NCI-H187 treated with DMSO at 0.1 percent for 48 hours (cell line): ENCODE data around the gene DNAH14.
A peak's percentile ranks its signal among the peaks of the same experiment; 100 is the strongest.

Source experiments
- DNase-seq: peaks from one replicate; lab custom pipeline; 2025; lab: John Stamatoyannopoulos, UW

DNAH14 gene

DNA sequence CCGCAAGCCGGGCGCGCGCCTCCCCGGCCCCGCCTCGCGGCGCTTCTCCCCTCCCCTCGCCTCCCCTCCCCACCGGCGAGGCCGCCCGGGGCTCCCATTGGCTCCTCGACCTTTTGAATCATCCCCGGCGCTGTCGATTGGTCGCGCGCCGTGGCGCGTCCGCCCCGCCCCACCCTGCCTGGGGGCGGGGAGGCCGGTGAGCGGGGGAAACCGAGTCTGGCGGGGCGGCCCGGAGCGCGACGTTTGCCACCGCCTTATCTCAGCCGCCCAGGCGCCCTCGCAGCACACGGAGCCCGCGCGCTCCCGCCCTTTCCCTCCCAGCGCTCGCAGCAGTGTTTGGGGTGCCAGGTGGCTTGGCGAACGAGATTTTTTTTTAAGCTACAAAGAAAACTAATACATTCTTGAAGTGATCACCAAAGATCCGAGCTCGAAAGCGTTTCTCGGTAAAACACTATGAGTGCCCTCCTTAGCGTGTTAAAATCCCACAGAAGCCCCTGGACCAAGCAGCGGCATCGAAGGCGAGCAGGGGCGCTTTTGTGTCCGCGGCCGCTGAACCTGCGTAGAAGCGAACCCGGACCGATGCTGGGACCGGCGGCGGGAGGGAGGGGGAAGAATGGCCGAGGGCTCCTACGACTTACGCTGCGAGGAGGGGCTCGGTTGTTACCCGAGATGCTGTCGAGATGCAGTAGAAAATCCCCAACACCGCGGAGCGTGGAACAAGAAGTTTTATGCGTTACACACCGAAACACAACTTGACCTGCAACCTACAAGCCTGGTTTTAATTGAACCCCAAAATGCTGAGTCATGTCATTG is 498.8 kb downstream of the DNAH14 start:
- DNase-seq = peak; percentile 18

DNA sequence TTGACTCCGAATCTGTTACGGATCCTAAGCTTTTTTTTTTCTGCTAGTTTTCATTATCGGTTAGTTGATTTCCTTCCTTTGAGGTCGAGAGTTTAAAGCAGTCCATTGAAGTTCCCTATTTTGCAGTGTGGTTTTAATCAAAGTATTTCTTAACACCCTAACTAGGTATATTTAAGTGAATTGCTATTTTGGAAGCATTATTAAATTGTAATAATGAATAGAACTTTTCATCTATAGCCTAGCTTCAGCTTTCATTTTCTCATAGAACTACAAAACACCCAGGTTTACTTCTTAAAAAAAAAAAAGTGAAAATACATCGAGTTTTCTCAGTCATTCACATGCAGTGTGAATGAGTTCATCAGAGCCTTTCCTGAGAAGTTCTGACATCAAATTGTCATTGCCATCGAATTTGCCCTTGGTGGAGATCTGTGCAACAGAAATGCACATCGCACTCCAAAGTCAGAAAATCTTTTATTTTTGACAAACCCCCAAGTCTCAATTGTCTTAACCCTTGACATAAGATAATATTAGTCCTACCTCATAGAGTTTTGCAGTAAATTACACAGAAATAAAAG is 499.5 kb downstream of the DNAH14 start:
- no peak for DNase-seq

DNA sequence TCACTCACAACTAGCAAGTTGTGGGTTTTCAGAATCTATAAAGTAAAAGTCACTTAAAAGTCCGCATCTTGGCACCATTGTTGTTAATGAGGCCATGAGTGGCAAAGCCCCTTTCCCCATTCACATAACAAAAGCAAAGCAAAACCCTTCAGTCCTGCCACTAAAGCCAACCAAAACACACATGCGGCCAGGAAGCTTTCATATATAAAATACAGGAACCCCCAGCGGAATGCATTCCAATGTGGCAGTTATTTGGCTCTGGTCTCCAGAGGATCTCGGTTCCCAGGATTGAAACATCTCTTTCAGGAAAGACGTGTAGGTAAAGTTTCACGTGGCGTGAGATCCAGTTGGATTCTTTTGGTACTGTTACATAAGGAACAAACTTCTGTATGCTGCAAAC is 500.8 kb downstream of the DNAH14 start:
- no peak for DNase-seq

GRCh38 chr1:225431081-225431863 is 501.8 kb downstream of the DNAH14 start:
- DNase-seq = no peak

DNA sequence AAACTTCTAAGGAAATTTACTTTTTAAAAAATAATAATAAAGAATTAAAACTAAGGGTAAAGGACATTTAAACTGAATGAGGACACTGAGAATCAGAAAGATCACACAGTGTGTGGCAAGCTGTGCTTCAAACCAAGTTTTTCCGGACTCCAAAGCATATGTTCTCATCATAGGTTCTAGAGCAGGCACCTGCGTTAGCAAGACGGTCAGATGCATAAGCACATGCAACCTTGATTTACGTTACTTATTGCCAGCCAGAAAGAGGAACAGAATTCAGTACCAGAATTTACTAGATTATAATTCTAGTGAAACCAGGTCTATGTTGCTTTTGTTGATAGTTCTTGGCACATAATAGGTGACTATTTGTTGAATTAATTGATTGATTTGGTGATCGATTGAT is 504.6 kb downstream of the DNAH14 start:
- DNase-seq = no peak

DNA sequence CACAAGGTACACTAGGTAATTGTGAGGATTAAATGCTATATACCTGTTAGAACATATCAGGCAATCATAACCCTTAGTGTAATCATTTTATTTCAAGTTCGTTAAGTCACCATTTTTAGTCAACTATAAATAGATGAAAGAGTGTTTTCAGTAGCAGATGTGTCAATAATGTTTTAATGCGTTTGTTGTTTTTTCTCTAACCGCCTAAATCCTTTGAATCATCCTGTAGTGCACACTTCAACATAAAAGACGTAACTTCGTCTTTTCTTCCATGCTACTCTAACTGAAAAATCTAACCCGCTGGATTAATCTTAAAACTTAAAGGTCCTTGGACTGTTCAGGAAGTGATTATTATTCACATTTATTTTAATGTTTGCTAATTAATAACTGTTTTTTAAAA is 505.6 kb downstream of the DNAH14 start:
- no peak for DNase-seq

DNA sequence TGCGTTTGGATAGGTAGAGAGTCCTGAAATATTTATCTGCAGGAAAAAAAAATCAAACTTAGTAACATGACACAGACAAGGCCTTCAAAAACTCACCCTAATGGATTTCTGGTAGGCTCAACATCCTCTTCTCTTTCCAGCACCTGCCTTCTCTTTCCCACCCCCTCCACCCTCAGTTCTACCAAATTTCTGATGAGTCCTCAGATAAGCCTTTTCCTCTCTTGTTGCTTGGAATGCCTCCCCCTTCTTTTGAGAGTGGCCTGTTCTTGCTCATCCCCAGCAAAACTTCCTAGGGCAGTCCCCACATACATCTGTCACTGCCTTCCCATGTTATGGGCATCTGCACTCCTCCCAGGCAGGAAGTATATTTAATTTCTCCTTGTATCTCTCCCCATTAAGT is 506.0 kb downstream of the DNAH14 start:
- no peak for DNase-seq

DNA sequence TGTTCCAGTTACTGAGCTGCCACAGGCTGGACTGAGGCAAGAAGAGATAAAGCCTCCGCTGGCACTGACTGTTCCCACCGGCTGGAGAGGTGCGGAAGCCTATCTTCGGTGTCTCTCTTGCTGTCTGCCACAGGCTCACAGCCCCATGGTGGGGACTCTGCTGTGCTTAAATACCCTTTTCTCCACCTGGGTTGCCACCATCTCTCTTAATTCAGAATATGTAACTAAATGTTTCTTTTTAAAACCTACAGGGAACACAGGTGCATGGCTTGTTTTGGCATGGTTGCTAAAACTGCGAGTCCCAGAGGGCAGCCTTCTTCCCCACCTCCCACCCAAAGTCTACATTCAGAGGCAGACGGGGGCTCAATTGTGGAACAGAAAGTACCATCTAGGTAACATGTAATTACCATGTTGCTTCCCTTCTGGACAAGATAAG is 506.5 kb downstream of the DNAH14 start:
- DNase-seq = no peak

DNA sequence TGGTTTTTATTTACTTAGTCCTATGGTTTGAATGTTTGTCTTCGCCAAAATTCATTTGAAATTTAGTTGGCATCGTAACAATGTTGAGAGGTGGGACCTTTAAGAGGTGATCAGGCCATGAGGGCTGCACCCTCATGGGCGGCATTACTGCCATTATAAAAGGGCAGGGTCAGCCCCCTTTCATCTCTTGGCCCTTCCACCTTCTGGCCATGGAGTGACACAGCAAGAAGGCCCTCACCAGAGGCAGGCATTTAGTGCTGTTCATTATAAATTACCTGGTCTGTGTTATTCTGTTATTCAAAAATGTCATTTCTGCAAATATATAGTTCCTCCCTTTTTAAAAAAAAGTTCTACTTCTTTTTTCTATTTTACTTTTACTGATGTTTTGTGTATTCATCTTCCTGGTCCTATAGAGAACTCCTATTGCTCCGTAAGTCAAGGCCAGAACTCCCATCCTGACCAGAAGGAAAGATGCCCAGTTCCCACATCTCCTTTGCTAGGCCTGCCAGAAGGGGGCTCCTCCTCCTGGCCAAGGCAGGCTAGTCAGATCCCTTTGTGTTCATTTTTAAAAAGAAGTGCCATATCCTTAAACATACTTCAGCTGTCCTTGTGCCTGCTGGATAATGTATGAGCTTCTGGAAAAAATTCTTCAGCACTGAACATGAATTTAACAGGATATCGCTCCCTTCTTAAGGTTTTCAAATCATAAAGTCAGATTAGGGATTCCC is 508.4 kb downstream of the DNAH14 start:
- DNase-seq = no peak

GRCh38 chr1:225440380-225441221 is 511.1 kb downstream of the DNAH14 start:
- no peak for DNase-seq

GRCh38 chr1:225441314-225442122 is 512.0 kb downstream of the DNAH14 start:
- DNase-seq = no peak

GRCh38 chr1:225442123-225442505 is 512.6 kb downstream of the DNAH14 start:
- no peak for DNase-seq

GRCh38 chr1:225445639-225446594 is 516.4 kb downstream of the DNAH14 start:
- no peak for DNase-seq

- DNase-seq = no peak
Observed at GRCh38 chr1:225446595-225446960, 517.1 kb downstream of the DNAH14 start.

GRCh38 chr1:225446981-225447615 is 517.6 kb downstream of the DNAH14 start:
- no peak for DNase-seq

- no peak for DNase-seq
Observed at GRCh38 chr1:225447650-225448089, 518.2 kb downstream of the DNAH14 start.

- DNase-seq = no peak
Observed at GRCh38 chr1:225448146-225448805, 518.8 kb downstream of the DNAH14 start.
